ENCODE data around the gene FXR2.

FXR2 gene

DNA sequence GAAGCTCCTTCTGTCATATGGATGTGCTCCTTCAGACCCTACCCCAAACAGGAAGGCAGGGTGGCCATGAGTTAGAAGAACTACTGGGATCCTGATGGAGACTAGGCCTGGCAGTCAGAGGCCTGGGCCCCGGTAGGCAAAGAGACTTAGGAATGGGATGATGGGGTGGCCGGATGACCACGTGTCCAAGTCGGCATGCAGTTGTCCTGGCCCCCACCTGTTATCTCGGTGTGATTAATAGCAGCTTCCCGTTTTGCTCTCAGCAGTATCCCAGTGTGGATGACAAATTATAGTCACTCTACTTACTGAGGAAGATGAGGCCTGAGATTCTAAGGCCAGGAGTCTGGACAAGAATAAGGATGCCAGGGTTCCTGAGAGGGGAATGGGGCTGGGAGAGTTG is 64.4 kb downstream of the FXR2 start:
- DNase-seq (ENCODE audit: low spot score), result no peak

DNA sequence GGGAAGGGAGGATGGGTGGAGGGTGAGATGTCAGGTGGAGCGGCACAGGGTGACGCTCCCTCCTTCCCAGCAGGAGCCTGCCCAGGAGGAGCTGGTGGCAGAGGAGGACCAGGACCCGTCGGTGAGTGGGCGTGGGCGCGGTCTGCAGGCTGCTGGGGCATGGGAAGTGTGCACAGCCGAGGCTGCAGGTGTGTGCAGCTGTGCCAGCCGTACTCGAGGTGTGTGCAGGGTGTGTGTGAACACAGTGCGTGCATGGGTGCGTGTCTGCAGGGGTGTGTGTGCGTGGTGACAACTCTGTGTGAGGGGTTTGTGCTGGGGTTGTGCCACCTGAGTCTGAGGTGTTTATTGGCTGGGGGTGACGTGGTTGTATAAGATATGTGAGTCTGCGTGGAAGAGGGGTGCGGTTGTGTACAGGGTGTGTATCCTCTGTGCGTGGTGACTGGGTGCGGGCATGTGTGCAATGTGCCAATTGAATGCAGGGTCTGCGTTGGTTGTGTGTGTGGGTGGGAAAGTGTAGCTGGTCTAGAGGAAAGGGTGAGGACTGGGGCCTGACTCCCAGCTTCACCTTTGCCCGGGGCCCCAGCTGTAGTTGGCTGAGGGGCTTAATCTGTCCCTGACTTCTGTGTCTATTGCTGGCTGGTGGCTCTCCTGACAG is 65.2 kb downstream of the FXR2 start:
- no peak for DNase-seq (ENCODE audit: low spot score)

DNA sequence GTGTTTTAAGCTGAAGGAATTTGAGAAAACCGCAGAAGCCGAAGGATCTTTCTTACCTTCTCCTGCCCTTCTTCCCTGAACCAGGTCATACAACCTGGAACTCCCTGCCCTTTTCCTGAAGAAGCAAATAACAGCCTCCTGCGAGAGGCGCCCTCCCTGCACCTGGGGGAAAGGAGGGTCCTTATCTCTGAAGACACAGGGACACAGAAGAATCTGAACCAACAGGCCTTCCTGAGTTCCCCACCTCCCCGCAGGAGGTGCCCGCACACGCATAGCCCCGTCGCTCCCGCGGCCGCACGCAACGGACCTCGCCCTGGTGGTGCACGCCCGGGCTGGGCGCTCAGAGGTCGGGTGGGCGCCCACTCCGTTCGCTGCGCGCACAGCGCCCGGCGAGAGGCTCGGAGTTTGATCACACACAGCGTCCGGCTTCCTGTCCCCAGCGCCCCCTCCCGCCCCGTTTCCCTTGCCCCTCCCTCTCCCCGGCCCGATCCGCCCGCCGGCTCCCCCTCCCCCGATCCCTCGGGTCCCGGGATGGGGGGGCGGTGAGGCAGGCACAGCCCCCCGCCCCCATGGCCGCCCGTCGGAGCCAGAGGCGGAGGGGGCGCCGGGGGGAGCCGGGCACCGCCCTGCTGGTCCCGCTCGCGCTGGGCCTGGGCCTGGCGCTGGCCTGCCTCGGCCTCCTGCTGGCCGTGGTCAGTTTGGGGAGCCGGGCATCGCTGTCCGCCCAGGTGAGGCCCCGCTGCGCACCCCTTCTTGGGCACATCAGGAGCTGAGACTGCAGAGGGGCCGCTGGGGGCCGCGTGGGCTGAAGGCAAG is 65.9 kb downstream of the FXR2 start, which contains the start of gene TNFSF12:
TNFSF12 (plus strand) TSS at position 474 of the 816 bp plus-strand sequence; CDS start at position 570, 96 bp downstream.
- DNase-seq (ENCODE audit: low spot score), result no peak

DNA sequence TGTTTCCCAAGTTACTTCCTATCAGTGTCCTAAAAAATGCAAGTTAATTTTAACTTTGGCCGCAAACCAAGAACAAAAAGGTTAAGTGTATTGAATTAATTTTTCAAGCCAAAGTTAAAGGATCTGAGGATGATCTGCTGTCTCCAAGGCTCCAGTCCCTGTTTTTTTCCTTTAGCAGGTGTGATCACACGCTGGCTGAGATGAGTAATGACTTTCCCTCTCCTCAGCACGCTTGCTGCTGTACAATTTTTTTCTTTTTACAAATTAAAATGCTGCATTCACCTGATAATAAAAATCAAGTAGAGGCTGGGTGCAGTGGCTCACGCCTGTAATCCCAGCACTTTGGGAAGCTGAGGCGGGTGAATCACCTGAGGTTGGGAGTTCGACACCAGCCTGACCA is 69.8 kb downstream of the FXR2 start:
- DNase-seq (ENCODE audit: low spot score), result no peak

Measured in globus pallidus (tissue), 1 donor.